Suppressor macrophage treated with lipopolysaccharide for 4 hours (primary cell): ENCODE results near the gene CD48.
"Not testable (repeated sequence)": the region's sequence is repeated elsewhere in the genome, so short reads cannot be mapped to it uniquely, and the experiment has no call there.

Experiments
- DNase-seq: peaks from one replicate; pipeline ENCODE4 v3.0.0-alpha.2; 2020

The CD48 gene

DNA sequence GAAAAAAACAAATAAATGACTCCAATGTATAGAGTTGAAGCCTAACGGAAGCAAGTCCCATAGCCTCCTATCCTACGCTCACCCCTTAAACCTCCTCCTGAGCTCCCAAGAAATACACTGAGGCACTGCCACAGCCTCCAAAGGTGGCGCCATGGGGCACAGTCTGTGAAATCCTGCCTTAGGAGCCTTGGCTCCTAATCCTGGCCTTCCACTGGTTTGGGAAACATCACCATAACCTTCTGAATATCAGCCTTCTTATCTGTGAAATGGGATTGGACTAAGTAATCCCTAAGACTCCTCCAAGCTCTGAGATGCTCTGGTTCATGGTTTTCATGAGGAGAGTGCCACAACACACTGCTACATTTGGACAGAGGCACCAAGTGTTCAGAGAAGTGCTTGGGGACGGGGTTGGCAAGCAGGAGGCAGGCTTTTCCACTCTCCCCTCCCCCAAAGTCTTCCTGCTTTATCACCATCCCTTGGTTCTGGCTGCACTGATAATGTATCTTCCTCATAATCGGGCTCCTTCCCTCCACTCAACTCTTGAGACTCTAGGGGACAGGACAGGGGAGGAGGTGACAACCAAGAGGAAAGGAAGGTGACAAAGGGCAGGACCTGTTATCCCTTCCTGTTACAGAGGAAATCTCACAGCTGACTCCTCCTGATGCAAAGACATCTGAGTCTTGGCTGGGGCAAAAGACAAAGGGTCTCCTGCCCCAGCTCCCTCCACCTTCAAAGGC lies 30.2 kb upstream of the CD48 start:
- peak; percentile 58 for DNase-seq

DNA sequence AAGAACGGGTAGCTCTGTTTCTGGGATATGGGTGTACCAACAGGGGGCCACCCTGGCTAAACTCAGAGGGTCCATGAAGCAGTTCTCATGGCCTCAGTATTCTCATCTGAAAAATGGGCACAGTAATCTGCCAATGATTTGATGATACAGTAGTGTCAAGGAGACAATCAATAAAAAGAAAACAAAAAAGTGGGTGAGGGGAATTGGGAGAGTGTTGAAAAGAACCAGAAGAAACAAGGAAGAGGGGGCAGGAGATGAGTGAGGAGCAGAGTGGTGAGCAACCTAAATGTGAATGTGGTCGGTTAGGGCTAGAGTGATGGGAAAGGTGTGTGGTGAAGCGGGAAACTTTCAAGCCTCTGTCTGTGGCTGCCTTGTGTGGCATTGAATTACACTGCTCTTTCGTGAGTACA lies 29.5 kb upstream of the CD48 start:
- peak; percentile 39 for DNase-seq

DNA sequence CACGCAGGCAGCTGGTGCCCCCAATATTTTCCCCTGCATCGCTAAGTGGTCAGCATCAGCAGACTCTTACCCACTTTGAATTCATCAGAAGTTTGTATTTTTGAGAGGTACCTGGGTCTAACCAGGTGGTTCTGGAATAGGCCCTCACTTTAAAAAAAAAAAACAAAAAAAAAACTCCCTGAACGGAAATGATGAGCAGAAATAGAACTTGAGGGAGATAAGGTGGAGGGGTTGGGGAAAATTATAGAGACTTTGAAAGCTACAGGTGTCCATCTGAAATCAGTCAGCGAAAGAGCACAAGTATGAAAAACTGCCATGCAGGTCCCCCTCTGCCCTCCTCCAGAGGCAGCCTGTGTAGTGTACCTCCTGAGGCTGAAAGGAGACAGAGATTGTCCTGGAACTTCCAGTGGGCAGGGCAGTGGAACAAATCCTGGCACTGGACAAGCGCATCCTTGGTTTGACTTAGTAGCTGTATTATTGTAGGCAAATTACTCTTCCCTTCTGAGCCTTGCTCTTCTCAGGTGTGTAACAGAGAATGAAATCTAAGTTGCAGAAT lies 28.6 kb upstream of the CD48 start:
- DNase-seq, result peak; percentile 40

DNA sequence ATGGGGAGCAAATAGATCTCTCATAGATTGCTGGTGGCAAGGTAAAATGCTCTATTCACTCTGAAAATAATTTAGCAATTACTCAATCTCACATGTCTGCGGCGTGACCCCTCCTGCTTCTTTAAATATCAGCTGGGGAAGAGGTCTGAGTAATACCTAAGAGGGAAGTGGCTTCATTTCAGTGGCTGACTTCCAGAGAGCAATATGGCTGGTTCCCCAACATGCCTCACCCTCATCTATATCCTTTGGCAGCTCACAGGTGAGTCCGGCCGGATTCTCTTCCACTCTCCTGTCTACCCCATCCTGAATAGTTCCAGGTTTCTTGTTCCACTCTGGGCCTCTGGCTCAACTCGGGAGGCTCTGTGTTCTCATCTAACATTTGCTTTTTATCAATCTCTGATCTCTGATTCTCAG lies 27.5 kb upstream of the CD48 start, which contains the start of gene SLAMF7:
Gene SLAMF7 (plus strand): TSS at position 150 of the 414 bp plus-strand sequence. CDS start 55 bp downstream, at position 205.
- DNase-seq, result peak; percentile 94

DNA sequence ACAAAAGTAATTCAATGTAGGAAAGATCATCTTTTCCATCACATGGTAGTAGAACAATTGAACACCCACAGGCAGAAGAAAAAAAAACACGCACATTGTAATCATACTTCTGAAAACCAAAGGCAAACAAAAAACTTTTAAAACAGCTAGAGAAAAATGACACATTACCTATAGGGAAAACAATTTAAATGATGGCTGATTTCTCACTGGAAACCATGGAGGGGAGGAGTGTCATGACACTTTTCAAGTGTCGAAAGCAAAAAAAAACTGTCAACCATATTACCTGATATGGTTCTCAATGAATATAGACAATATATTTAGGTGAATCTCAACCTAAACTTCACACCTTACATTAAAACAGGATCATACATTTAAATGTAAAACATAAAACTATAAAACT lies 26.6 kb upstream of the CD48 start:
- peak; percentile 17 for DNase-seq

DNA sequence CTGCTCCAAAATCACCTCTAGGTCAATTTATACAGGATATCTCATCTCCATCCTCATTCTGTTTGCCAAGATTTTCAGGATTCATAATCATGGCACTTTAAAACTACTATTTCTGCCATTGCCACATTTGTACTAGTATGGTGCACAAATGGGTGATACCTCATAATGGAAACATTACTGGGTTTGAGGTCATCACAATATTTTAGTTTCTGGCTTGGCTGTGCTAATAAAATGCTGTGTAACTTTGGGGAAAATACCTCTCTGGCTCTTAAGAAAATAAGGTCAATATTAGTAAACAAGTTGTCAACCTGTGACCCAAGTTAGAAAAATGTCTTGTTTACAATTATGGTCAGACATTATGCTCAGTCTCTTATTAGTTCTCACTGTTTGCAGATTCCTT lies 22.7 kb upstream of the CD48 start:
- peak; percentile 87 for DNase-seq

DNA sequence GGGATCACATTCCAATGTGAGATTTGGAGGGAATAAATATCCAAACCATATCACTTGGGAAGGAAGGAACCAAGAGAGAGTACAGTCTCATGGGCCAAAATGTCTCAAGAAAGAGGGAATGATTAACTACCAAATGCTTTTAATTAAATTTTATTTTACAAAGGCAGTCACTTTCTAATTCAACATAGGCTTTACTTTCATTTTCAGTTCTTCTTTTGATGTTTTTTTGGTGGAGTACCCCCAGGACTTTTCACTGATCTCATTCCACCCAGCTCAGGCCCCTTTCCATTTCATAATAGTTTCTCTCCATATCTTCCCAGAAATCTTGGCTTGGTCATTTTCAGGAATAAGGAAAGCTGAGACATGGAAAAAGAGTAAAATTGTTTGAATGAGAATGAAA lies 22.3 kb upstream of the CD48 start:
- DNase-seq, result peak; percentile 90

DNA sequence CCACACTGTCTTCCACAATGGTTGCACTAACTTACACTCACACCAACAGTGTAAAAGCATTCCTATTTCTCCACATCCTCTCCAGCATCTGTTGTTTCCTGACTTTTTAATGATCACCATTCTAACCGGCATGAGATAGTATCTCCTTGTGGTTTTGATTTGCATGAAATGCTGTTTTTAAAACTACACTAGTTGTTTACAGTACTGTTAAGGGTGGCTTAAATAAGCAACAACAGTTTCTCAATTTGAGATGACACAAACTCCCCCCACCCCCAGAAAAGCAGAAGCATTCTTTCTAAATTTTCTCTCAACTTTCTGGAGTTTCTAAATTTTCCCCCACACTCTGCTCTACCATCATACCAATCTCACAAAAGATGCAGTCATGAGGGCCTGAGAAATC lies 20.4 kb upstream of the CD48 start:
- DNase-seq, result peak; percentile 93

DNA sequence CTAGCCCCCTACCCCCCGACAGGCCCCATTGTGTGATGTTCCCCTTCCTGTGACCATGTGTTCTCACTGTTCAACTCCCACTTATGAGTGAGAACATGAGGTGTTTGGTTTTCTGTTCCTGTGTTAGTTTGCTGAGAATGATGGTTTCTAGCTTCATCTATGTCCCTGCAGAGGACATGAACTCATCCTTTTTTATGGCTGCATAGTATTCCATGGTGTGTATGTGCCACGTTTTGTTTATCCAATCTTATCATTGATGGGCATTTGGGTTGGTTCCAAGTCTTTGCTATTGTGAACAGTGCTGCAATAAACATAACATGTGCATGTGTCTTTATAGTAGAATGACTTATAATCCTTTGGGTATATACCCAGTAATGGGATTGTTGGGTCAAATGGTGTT lies 19.9 kb upstream of the CD48 start:
- not testable (repeated sequence) for DNase-seq

DNA sequence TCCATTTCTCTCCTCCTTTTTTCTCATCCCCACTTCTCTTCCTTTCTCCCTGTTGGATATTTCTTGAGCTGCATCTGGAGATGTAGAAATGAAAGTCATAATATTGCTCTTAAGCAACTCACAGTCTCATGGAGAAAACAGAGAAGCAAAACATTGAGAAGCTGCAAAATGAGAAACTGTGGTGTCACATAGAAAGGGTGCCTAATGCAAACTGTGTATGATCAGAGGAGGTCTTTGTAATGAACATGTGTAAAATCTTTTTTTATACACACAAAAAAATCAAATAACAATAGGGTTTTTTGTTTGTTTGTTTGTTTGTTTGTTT lies 15.7 kb upstream of the CD48 start:
- DNase-seq, result peak; percentile 79

DNA sequence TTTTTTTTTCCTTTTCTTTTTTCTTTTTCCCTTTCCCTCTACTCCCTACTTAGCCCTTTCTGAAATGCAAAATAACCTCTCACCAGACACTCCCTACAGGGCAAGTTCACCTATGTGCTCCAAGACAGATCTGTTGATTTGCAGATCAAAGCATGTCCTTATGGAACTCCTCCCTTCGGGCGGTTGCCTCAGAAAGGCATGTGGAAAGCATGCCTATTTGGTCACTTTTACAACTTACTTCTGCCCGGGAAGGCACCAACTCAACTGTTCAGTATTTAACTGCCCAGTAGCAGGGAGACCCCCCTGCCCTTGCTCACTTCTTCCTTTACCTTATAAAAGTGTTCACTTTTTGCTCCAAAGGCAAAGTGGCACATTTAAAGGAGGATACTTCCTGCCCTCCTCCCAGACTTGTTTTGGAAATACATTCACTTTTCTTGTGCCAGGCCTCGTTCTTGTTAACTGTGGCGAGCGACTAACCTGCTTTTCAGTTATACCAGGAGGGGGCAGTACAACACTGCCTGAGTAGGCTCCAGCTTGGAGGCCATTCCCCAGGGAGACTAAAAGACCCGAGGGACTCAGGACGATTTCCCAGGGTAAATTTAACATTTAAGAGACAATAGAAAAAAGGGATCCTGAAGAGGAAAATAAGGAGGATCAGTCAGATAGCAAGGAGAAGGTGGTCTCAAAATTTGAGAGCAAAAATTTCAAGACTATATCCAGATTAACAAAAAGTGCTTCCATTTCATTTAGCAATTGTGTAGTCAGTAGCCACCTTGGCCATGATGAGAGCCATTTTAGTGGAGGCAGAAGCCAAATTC lies 15.1 kb upstream of the CD48 start:
- DNase-seq, result peak; percentile 92

DNA sequence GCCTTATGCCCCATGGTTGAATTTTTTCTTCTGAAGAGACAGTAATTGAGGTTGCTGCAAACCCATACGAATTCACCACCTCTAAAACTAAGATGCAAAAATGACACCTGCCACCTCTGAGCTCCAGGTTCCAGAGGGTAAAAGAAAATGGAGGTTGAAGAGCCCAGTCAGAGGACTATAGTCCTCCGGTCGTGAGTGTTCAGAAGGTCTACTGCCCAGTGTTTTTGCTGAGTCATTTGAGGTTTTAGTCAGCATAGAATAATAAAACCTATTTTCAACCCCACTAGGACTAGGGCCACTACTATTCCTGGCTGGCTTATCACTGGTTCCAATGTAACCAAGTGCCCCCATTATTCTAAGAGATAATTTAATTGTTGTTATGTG lies 14.5 kb upstream of the CD48 start:
- peak; percentile 53 for DNase-seq

DNA sequence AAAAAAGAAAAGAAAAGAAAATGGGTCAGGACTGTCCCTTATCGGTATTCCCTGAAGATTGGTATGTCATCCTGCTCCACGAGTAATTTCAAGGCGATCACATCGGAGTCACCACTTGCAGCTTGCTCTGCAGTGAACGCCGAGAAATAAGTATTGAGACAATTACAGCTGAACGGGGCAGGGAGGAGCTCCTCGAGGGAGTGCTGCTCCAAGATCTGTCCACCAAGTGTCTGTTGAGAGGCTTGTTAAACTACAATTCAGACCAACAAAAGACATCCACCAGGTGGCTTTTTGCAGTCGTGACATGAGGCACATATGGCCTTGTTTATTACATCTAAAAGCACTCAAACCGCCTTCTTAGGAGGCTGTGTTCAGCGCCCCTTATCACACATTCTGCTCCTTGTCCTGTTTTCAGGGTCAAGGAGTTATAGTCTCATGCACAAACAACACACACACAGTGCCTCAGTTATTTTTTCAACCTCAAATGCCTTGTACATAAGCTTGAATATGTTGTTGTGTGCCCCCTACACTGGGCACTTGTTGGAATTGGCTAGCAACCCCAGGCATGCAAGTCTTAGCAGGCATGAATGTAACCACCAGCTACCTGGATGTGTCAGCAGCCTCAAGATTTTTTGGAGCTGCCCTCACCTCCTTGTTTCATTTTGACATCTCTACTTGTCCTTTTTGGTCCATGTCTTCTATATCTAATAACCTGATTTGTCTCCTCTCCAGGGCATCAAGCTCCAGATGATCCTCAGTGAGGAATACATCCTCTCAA lies 13.0 kb upstream of the CD48 start:
- DNase-seq, result no peak

DNA sequence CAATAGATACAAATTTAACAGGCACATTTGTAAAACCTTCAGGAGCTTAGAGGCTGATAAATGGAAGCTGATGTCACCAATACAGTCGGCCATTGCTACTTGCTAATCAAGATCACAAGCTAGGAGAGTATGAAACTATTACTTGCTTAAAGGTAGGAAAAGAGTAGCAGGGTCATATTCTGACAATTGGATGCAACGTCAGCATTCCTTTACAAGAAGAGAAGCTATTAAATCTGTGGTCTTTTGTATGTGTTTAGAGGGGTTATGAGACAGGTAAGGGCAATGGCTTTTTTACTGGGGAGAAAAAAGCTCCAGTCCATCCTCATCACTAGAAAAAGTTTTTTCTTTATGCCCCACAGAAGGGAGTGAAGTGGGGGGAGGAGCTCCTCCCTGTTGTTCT lies 11.7 kb upstream of the CD48 start:
- no peak for DNase-seq

DNA sequence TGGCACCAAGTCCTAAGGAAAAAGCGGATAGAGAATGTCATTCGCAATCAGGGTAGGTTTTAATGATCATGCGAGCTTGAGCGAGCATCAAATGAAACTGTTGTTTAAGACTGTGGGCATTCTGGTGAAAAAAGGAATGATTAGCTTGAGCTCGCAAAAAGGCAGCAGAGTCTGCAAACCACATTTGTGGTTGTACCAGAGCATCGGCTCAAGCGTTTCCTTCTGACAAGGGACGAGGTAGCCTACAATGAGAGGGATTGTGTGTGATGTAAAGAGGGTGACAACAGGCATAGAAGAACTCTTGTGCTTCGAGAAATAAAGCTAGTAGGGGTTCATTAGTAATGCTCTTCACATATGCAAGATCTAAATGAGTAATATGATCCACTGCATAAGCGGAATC lies 11.1 kb upstream of the CD48 start:
- DNase-seq, result no peak

DNA sequence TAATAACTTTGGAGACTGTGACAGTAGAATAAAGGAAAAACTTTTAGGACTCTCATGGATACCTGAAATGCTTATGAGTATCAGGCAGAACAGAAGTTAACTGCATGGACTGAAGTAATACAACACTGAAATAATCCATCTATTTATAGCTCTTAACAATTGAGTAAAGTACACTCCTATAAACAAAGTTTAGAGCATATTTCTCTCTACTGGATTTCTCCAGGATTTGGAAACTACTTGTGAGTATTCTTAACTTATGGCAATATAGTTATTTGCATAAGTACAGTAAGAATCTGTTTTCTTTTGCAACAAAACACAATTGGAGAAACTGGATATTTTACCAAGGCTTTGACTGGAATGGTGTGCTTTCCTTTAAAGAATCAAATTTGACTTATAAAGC lies 9.9 kb upstream of the CD48 start:
- DNase-seq, result peak; percentile 46

DNA sequence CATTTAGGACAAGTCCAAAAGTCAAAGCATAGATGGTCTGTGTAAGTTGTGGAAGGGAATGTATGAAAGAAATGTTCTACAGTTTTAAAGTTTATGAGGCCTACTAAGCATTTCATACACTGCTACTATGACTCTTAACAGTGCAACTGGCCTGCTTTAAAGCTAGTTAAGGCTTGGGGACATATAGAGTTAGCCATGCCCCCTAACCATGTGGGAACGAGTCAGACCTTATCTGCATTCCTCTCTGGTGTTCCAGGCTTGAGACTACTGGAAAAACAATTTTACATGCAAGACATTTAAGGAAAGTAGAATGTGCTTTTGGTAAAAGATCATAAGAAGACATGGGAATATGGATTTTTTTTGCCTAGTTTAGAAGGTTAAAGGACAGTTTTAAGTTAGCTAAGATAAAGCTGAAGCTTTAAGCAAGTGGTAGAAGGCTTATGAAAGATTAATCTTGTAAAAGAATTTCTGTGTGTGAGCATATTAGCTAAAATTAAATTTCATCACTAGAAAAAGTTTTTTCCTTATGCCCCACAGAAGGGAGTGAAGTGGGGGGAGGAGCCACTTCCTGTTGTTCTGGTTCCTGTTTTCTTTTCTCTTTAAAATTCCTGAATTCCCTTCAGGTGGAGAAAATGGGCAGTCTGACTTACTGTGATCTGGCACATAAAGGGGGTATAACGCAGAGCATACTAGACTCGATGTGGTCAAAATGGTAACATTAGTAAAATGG lies 8.9 kb upstream of the CD48 start:
- DNase-seq, result no peak

DNA sequence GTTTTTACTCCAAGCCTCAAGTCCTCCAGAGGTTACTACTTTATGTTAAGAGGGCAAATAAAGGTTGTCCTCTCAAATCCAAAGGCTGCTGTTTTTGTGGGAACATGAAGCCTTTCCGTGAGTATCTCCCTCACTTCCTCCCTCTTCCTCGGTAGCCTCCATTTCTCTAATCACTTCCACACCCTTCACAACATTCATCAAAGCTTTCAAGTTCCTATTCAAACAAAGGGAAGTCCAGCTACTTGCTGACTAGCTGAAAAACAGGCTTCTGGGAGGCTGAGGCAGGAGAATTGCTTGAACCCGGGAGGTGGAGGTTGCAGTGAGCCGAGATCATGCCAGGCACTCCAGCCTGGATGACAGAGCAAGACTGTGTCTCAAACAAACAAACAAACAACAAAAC lies 6.6 kb upstream of the CD48 start:
- peak; percentile 44 for DNase-seq

DNA sequence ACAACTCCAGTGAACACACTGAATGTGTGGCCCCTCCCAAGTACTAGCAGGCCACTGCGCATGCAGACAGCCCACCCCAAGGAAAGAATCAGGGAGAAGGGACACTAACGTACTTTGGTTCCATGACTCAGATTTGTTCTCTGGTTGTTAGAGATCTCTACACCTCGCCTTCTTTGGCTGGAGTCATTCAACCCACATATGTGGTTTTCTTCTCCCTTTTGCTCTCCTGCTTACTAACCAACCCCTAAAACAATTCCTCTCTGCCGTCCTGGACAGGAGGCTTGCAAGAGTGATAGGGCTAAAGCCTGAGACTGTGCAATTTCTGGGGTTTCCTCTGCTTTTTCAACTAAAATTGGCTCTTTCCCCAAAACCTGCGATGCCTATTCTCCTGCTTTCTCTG lies 5.7 kb upstream of the CD48 start:
- peak; percentile 45 for DNase-seq

DNA sequence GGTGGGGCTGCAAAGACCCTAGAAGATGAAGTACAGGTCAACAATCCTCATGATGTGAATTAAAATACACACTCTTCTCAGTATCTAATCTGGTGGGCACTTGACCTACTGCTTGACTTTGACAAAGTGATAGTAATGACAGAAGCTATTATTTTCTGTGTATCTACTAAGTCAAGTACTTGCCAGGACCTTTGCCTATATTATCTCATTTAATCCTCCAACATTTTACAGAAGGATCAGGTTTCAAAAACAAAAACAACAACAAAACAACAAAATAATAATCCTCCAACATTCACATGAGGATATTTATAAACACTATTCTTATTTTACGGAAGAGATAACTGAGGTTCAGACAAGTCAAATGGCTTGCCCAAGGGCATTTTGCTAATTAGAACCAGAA lies 4.4 kb upstream of the CD48 start:
- DNase-seq, result no peak

DNA sequence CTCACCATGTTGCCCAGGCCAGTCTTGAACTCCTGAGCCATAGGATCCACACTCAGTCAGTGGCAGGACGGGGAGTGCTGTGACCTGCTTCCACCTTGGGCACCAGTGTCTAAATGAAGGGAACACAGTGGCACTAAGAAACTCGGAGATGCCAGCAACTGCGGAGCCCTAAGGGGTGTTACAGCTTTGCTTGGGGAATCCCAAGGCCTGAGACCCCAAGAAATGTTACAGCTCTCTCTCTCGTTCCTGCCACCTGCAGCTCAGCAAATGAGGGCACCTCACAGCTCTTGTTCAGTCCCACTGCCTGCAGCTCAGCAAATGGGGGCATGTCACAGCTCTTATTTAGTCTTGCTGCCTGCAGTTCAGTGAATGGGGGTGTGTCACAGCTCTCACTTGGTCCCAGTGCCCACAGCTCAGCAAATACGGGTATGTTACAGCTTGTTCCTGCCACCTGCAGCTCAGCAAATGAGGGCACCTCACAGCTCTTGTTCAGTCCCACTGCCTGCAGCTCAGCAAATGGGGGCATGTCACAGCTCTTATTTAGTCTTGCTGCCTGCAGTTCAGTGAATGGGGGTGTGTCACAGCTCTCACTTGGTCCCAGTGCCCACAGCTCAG lies 2.5 kb upstream of the CD48 start:
- not testable (repeated sequence) for DNase-seq

DNA sequence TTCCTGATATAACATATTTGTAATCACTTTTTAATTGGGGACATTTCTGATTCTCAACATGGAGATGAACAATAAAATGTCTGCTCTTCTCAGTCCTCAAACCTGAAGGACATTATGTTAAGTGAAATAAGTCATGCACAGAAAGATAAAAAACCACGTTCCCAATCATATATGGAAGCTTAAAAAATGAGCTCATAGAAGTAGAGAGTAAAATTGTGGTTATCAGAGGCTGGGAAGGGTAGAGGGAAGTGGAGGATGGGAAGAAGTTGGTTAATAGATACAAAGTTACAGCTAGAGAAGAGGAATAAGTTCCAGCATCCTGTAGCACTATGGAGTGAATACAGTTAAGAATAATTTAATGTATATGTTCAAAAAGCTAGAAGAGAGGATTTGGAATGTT lies 1.5 kb upstream of the CD48 start:
- DNase-seq, result peak; percentile 68
